GF-D8 (cell line): ENCODE measurements around the gene CNTNAP2.

Source experiments
- DNase-seq: peaks from one replicate; lab custom pipeline; 2025; lab: John Stamatoyannopoulos, UW

The CNTNAP2 gene

GRCh38 chr7:146423446-146423845 lies 306.8 kb downstream of the CNTNAP2 start:
- no peak for DNase-seq

GRCh38 chr7:146424084-146424483 lies 307.5 kb downstream of the CNTNAP2 start:
- DNase-seq = no peak

GRCh38 chr7:146433501-146433900 lies 316.9 kb downstream of the CNTNAP2 start:
- no peak for DNase-seq

- DNase-seq = no peak
These were observed 326.5 kb downstream of the CNTNAP2 start for GRCh38 chr7:146443102-146443501.

- no peak for DNase-seq
These were observed 333.0 kb downstream of the CNTNAP2 start for GRCh38 chr7:146449625-146450024.

GRCh38 chr7:146455091-146455655 lies 338.6 kb downstream of the CNTNAP2 start:
- DNase-seq = no peak

GRCh38 chr7:146479040-146479439 lies 362.4 kb downstream of the CNTNAP2 start:
- no peak for DNase-seq

- DNase-seq = no peak
These were observed 369.9 kb downstream of the CNTNAP2 start for GRCh38 chr7:146486519-146486918.

GRCh38 chr7:146492017-146492416 lies 375.4 kb downstream of the CNTNAP2 start:
- DNase-seq = no peak

GRCh38 chr7:146494952-146495596 lies 378.5 kb downstream of the CNTNAP2 start:
- no peak for DNase-seq

GRCh38 chr7:146496657-146497056 lies 380.1 kb downstream of the CNTNAP2 start:
- no peak for DNase-seq

GRCh38 chr7:146499970-146500369 lies 383.4 kb downstream of the CNTNAP2 start:
- DNase-seq = no peak

GRCh38 chr7:146503844-146504243 lies 387.2 kb downstream of the CNTNAP2 start:
- DNase-seq = no peak

- DNase-seq = no peak
These were observed 393.6 kb downstream of the CNTNAP2 start for GRCh38 chr7:146510088-146510680.

- DNase-seq = no peak
These were observed 397.7 kb downstream of the CNTNAP2 start for GRCh38 chr7:146514304-146514703.

GRCh38 chr7:146528581-146528980 lies 412.0 kb downstream of the CNTNAP2 start:
- DNase-seq = no peak

GRCh38 chr7:146539836-146540235 lies 423.2 kb downstream of the CNTNAP2 start:
- no peak for DNase-seq

- no peak for DNase-seq
These were observed 425.5 kb downstream of the CNTNAP2 start for GRCh38 chr7:146542101-146542500.

- no peak for DNase-seq
These were observed 428.1 kb downstream of the CNTNAP2 start for GRCh38 chr7:146544748-146545147.

GRCh38 chr7:146548816-146549215 lies 432.2 kb downstream of the CNTNAP2 start:
- no peak for DNase-seq

GRCh38 chr7:146554556-146554955 lies 438.0 kb downstream of the CNTNAP2 start:
- DNase-seq = no peak

GRCh38 chr7:146557971-146558469 lies 441.4 kb downstream of the CNTNAP2 start:
- DNase-seq = no peak

GRCh38 chr7:146565872-146566271 lies 449.3 kb downstream of the CNTNAP2 start:
- DNase-seq = no peak
